Heart left ventricle (tissue), 16 donors: Measurements from ENCODE around the gene CLASP2. TPM values are rescaled to one million over a fixed set of nuclear protein-coding genes. Genes with fewer than 3 reads are reported as not detected.

Experiments used
- ATAC-seq, 4 donors: fragments of 200-7000 bp; cut with Tn5 transposase; one replicate each; pipeline ENCODE4 v1.9.1; 2020 to 2022; ENCODE audit warnings: moderate library complexity in 4 of 4, mild to moderate bottlenecking in 3 of 4, moderate number of reproducible peaks in 1 of 4
- DNase-seq, 5 donors: peaks; one replicate each; pipeline ENCODE4 v3.0.0-alpha.2; 2020
- H3K27ac ChIP-seq, 12 donors: fragments of 200-600 bp; sonication (generic) in 4 of 12; one replicate each; pipeline versions ENCODE4 v1.5.0 to v1.8.0; 2016 to 2022; ENCODE audit warnings: mild to moderate bottlenecking in 2 of 12
- H3K27me3 ChIP-seq, 9 donors: fragments of 200-600 bp; sonication (generic) in 2 of 9; one replicate each; pipeline versions ENCODE4 v1.5.1 to v1.8.0; 2016 to 2022; ENCODE audit warnings: mild to moderate bottlenecking in 3 of 9
- H3K36me3 ChIP-seq, 9 donors: fragments of 200-600 bp; sonication (generic) in 2 of 9; one replicate each; pipeline versions ENCODE4 v1.5.0 to v1.8.0; 2018 to 2022; ENCODE audit warnings: mild to moderate bottlenecking in 2 of 9
- H3K4me1 ChIP-seq, 12 donors: fragments of 200-600 bp; sonication (generic) in 4 of 12; one replicate each; pipeline versions ENCODE4 v1.5.0 to v1.8.0; 2016 to 2022; ENCODE audit warnings: mild to moderate bottlenecking in 3 of 12
- H3K4me3 ChIP-seq, 12 donors: fragments of 200-600 bp; sonication (generic) in 4 of 12; one replicate each; pipeline versions ENCODE4 v1.5.0 to v1.8.0; 2017 to 2022; ENCODE audit warnings: mild to moderate bottlenecking in 9 of 12, moderate library complexity in 4 of 12
- H3K9me3 ChIP-seq, 12 donors: fragments of 200-600 bp; sonication (generic) in 4 of 12; one replicate each; pipeline versions ENCODE4 v1.5.0 to v1.8.0; 2016 to 2022; ENCODE audit warnings: mild to moderate bottlenecking in 1 of 12
- POLR2A ChIP-seq, 2 donors: fragments of 450-650 bp; IDR thresholded peaks; one replicate each; pipeline ENCODE4 v1.6.1; 2017; ENCODE audit warnings: antibody characterized with exemption in 2 of 2, mild to moderate bottlenecking in 2 of 2, moderate library complexity in 2 of 2
- WGBS, 4 donors: extraction: QIAGEN DNeasy Blood & Tissue Kit in 2 of 4; methylation state at CpG; one replicate each; pipeline versions ENCODE4 v1.1.5 to v1.1.7; 2013 to 2018; 5-methylcytosine and 5-hydroxymethylcytosine counted together
- intact Hi-C, 10 donors: fragments of 100-400 bp; cut with DNase I; formaldehyde crosslinking; loops; one replicate each; pipeline versions ENCODE4 v1.11.1 to v1.14.2; 2022
- polyA plus RNA-seq, 2 donors: library from polyadenylated mRNA; stranded (reverse); fragments of 200-250 nt; gene quantifications; one replicate each; pipeline ENCODE4 v1.2.3, GENCODE V29; 2013
- total RNA-seq, 9 donors: library from RNA; depleted of rRNA in 2 of 9; stranded (reverse); fragments of >200 nt in 2 of 9; fragmentation: NEBNext Ultra II Directional in 3 of 9; extraction: Animal tissue kit (Norgen Biotek cat#: 25700) in 3 of 9; gene quantifications; one replicate each; pipeline versions ENCODE4 v1.1.0 to v1.2.4, GENCODE V29; 2016 to 2023
- TF ChIP-seq, protein P1 (sequence below), 12 donors: fragments of 200-600 bp; sonication (generic) in 4 of 12; IDR thresholded peaks; one replicate each; pipeline versions ENCODE4 v1.5.0 to v1.8.0; 2018 to 2022; ENCODE audit warnings: antibody characterized with exemption in 12 of 12, mild to moderate bottlenecking in 5 of 12
- donor health status: ischemic (EF 13 %, LVEDD 7.1; RV severe dilation, severe dysfunction).
- donor health status: healthy with polysubstance abuse.
- donor health status: DM: no; HTN: yes; CAD: no.
- donor health status: DM: no; HTN: no; CAD: no.
- donor health status: ischemic (EF 25% LVEDD 6.9; RV normal size, moderate dysfunction).
- donor health status: ischemic (EF 25% LVEDD 5.7; RV mildly dilated, moderate dysfunction).
- donor health status: healthy.
- donor health status: DM: yes; HTN: yes; CAD: no.
- donor health status: ischemic (EF 35%, LVEDD 5.7; RV mildly dilated, moderate dysfunction).
- donor health status: nonischemic (EF 11% LVEDD 7.7; RV severe dilation, severe dysfunction).
- donor health status: DM: yes; HTN: yes; CAD: no.
- donor health status: PGD.
- donor health status: ischemic (EF 29% LVEDD 5.4; RV normal size, mild dysfunction).
- donor health status: nonischemic (EF 23%, LVEDD 6.1; RV moderate dilation, normal function).

Gene CLASP2
- total and polyA plus RNA-seq, 11 donors = 13.3 to 111 (median 78.2) TPM

DNA sequence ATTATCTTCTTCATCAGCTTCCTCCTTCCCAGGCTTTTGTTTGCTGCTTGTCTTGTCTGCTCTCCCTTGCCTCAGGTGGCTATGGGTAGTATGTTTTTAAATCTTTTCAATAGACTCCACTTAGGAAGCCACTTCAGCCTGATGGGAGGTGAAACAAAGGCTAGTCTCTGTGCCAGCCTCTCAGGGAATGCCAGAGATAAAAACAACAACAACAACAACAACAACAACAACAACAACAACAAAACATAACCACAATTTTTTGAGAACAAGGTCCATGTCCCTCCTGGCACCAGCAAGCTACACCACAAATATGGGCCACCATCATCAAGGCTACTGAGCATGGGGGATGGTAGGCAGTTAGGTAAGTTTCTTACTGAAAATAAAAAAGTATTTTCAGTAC, 213.0 kb downstream of the CLASP2 start:
- TF ChIP-seq, protein P1, sequence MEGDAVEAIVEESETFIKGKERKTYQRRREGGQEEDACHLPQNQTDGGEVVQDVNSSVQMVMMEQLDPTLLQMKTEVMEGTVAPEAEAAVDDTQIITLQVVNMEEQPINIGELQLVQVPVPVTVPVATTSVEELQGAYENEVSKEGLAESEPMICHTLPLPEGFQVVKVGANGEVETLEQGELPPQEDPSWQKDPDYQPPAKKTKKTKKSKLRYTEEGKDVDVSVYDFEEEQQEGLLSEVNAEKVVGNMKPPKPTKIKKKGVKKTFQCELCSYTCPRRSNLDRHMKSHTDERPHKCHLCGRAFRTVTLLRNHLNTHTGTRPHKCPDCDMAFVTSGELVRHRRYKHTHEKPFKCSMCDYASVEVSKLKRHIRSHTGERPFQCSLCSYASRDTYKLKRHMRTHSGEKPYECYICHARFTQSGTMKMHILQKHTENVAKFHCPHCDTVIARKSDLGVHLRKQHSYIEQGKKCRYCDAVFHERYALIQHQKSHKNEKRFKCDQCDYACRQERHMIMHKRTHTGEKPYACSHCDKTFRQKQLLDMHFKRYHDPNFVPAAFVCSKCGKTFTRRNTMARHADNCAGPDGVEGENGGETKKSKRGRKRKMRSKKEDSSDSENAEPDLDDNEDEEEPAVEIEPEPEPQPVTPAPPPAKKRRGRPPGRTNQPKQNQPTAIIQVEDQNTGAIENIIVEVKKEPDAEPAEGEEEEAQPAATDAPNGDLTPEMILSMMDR (IDR thresholded peaks at IDR 0.05) = no peak
- no peak for TF ChIP-seq POLR2A (IDR thresholded peaks at IDR 0.05)
- Histone ChIP-seq H3K27me3 (no peaks in the 10 kb centered on the region), H3K4me3 (no peak overlapping the region), H3K27ac (no peak overlapping the region), H3K4me1 (no peaks in the 10 kb centered on the region), H3K36me3 (peaks cover 0 to 97% (median 66%) of the 10 kb centered on the region in 9 donors), H3K9me3 (peaks cover 0 to 5% (median 0%) of the 10 kb centered on the region in 12 donors)
- intact Hi-C loops = no loop called here
- DNase-seq = no peak
- ATAC-seq = no peak

DNA sequence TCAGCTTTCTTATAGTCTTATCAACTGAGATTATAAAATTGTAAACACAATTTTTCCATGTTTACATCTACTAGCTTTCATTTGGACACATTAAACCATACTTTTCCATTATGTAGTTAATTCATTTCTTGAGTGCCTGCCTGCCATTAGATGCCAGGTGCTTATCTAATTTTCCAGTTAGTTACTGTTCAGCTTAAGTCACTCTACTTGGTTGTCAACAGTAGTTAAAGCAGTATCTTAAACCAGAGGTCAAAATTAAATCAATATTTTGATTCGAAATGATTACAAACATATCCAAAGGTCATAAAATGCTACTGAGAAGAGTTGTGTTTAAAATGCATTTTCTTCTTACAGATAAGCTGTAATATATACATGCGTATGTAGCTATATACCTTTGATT, 221.6 kb downstream of the CLASP2 start:
- TF ChIP-seq POLR2A (IDR thresholded peaks at IDR 0.05) = no peak
- Histone ChIP-seq H3K9me3 (no peaks in the 10 kb centered on the region), H3K27me3 (no peaks in the 10 kb centered on the region), H3K36me3 (peaks cover 0 to 54% (median 29%) of the 10 kb centered on the region in 9 donors), H3K4me3 (no peak overlapping the region), H3K27ac (no peak overlapping the region), H3K4me1 (no peaks in the 10 kb centered on the region)
- WGBS, 4 donors = 77 to 85% (median 80%) methylated on average over 2 of the region's 2 CpGs
- intact Hi-C loops = no loop called here
- DNase-seq (no peak), ATAC-seq (no peak)

DNA sequence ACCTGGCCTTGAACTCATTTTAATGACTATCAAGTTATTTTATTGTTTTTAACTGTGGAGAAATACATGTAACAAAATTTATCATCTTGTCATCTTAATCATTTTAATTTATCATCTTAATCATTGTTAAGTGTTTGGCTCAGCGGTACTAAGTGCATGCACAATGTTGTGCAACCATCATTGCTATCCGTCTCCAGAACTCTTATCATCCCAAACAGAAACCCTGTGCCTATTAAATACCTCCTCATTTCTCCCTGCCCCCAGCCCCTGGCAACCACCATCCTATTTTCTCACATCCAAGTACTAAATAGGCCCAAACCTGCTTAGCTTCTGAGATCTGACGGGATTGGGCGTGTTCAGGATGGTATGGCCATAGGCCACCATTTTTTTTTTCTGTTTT, 226.3 kb downstream of the CLASP2 start:
- Histone ChIP-seq H3K36me3 (peaks cover 0 to 6% (median 0%) of the 10 kb centered on the region in 9 donors), H3K4me1 (no peaks in the 10 kb centered on the region), H3K4me3 (no peak overlapping the region), H3K9me3 (no peaks in the 10 kb centered on the region), H3K27me3 (no peaks in the 10 kb centered on the region), H3K27ac (no peak overlapping the region)
- TF ChIP-seq, protein P1 (IDR thresholded peaks at IDR 0.05) = no peak
- no peak for TF ChIP-seq POLR2A (IDR thresholded peaks at IDR 0.05)
- intact Hi-C loops = no loop called here
- WGBS, 4 donors = 97 to 98% (median 97%) methylated on average over 4 of the region's 4 CpGs
- ATAC-seq (no peak), DNase-seq (no peak)

DNA sequence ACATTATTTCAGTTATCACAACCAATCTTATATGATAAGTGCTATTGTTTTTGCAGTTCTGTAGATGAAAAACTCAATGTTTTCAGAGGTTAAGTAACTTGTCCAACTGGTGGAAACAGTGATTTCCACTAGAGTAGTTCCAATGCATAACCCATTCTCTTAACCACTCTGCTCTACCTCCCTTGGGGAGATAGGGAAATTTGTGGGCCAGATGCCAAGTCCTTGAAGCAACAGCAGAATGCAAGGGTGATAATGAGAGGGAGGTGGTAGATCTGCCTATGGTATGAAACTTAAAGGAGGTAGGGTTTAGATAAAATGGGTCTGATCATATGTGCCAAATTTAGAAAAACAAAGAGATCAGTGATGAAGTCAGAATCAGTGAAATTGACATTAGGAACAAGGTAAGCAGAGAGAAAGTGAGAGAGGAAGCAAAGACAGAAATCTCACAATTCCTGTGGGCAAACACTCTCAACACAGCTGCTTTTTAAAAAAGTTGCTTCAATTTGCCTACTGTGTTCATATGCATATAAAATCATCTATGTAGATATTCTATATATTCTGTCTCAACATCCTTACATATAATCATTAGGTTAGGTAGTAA, 227.3 kb downstream of the CLASP2 start:
- no peaks in the 10 kb centered on the region for H3K27me3 ChIP-seq
- no peaks in the 10 kb centered on the region for H3K36me3 ChIP-seq
- no peaks in the 10 kb centered on the region for H3K9me3 ChIP-seq
- no peak for DNase-seq
- TF ChIP-seq, protein P1 (IDR thresholded peaks at IDR 0.05) = no peak
- no peak for TF ChIP-seq POLR2A (IDR thresholded peaks at IDR 0.05)
- no peaks in the 10 kb centered on the region for H3K4me1 ChIP-seq
- no peak for ATAC-seq
- no peak overlapping the region for H3K27ac ChIP-seq
- H3K4me3 ChIP-seq = no peak overlapping the region
- intact Hi-C loops = no loop called here

DNA sequence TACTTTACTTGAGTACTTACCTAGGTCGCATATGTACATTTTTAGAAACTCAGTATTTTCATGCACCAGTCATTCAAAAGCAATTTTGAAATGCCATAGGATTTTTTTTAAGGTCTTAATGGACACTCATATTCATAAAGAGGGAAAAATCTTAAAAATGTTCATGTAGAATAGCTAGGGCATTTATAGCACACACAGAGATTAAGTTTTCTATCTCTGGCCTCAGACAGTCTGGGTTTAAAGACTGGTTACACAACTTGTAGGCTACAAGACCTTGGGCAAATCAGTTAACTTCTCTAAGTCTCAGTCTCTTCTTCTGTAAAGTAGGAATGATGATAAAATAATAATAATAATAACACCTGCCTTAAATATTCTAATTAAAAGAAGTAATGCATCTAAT, 229.4 kb downstream of the CLASP2 start:
- H3K4me1 ChIP-seq = no peaks in the 10 kb centered on the region
- H3K27me3 ChIP-seq = no peaks in the 10 kb centered on the region
- no peak for DNase-seq
- no peaks in the 10 kb centered on the region for H3K9me3 ChIP-seq
- no peak overlapping the region for H3K27ac ChIP-seq
- no peak overlapping the region for H3K4me3 ChIP-seq
- TF ChIP-seq, protein P1 (IDR thresholded peaks at IDR 0.05) = no peak
- TF ChIP-seq POLR2A (IDR thresholded peaks at IDR 0.05) = no peak
- intact Hi-C loops = no loop called here
- ATAC-seq = no peak
- WGBS, 4 donors = 92 to 98% (median 96%) methylated on average over 1 of the region's 1 CpG
- no peaks in the 10 kb centered on the region for H3K36me3 ChIP-seq
